ENCODE data around the gene SULF2. TPM values are rescaled to one million over a fixed set of nuclear protein-coding genes. Genes with fewer than 3 reads are reported as not detected.

The SULF2 gene
- total and polyA plus RNA-seq, 2 donors (not counting 1 experiment from before 2014, with no cell fraction given): 1.2 to 1.7 TPM

DNA sequence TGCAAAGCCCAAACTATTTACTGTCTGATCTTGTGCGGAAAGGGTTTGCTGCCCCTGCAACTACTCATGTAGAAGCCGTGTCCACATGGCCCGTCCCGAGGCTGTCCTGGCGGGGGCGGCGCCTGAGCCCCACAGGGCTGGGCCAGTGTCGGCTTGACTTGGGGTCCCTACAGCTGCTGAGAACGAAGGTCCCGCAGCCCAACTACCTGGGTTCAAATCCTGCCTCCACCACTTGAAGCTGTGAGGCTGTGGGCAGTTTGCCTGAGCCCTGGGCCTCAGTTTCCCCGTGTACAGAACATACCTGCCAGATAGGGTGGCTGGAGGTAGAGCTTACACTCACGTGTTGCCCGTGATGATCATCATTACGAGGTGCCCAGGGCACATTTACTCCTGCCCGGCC, 111.1 kb downstream of the SULF2 start:
- H3K79me2 ChIP-seq (ENCODE audit: control insufficient read depth, insufficient read depth, low read length): no peaks in the 10 kb centered on the region
- no peaks in the 10 kb centered on the region for H4K20me1 ChIP-seq (ENCODE audit: control insufficient read depth, insufficient read depth, low read length, poor library complexity, severe bottlenecking)
- H3K36me3 ChIP-seq (replicated peaks in 1 of 2; ENCODE audit: control extremely low read depth in 1 of 2, control insufficient read depth in 1 of 2, extremely low read depth in 1 of 2, insufficient read depth in 2 of 2, low read length in 1 of 2): no peaks in the 10 kb centered on the region
- H3K4me1 ChIP-seq (ENCODE audit: control insufficient read depth in 2 of 2, insufficient read depth in 2 of 2, low read length in 2 of 2): no peaks in the 10 kb centered on the region
- WGBS (ENCODE audit: insufficient coverage): 93% methylated on average over 15 of the region's 15 CpGs
- H2AFZ ChIP-seq (ENCODE audit: insufficient read depth, low read depth, low read length, poor library complexity, severe bottlenecking): no peak overlapping the region
- H3K27me3 ChIP-seq (replicated peaks in 1 of 4; ENCODE audit: control extremely low read depth in 1 of 4, control insufficient read depth in 3 of 4, insufficient read depth in 4 of 4, low read length in 3 of 4): peaks cover 0 to 2% (median 0%) of the 10 kb centered on the region in 4 experiments
- peaks cover 1% of the 10 kb centered on the region for H3K27me3 Mint-ChIP-seq
- H3K9ac ChIP-seq (ENCODE audit: low read length): no peak overlapping the region
- no peak overlapping the region for H3K27ac Mint-ChIP-seq
- no peak overlapping the region for H3K4me3 ChIP-seq (ENCODE audit: control extremely low read depth in 1 of 5, extremely low read depth in 1 of 5, insufficient read depth in 1 of 5, low read depth in 2 of 5, low read length in 4 of 5)
- ATAC-seq (ENCODE audit: low read depth): no peak
- DNase-seq: no peak
- ChIA-PET CTCF (interaction anchor here (12.8 kb wide), 1 partner anchor 948 kb away, joined by 299 read pairs; no protein-coding TSS in a partner anchor), POLR2A (no interaction called here)
- TF ChIP-seq EZH2 (IDR thresholded peaks at IDR 0.05; ENCODE audit: borderline replicate concordance, insufficient read depth, low read depth, low read length, poor library complexity, severe bottlenecking): no peak
- TF ChIP-seq, protein P1, sequence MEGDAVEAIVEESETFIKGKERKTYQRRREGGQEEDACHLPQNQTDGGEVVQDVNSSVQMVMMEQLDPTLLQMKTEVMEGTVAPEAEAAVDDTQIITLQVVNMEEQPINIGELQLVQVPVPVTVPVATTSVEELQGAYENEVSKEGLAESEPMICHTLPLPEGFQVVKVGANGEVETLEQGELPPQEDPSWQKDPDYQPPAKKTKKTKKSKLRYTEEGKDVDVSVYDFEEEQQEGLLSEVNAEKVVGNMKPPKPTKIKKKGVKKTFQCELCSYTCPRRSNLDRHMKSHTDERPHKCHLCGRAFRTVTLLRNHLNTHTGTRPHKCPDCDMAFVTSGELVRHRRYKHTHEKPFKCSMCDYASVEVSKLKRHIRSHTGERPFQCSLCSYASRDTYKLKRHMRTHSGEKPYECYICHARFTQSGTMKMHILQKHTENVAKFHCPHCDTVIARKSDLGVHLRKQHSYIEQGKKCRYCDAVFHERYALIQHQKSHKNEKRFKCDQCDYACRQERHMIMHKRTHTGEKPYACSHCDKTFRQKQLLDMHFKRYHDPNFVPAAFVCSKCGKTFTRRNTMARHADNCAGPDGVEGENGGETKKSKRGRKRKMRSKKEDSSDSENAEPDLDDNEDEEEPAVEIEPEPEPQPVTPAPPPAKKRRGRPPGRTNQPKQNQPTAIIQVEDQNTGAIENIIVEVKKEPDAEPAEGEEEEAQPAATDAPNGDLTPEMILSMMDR (IDR thresholded peaks at IDR 0.05): no peak
- H3K9me3 Mint-ChIP-seq (ENCODE audit: insufficient read depth): no peaks in the 10 kb centered on the region
- H3K4me3 Mint-ChIP-seq: no peak overlapping the region
- peaks cover 1% of the 10 kb centered on the region for H3K4me1 Mint-ChIP-seq
- no peak overlapping the region for H3K27ac ChIP-seq (ENCODE audit: low read length in 2 of 2)
- intact Hi-C loops (cut with micrococcal nuclease): no loop called here
- H3K4me2 ChIP-seq (replicated peaks; ENCODE audit: low read depth, low read length, poor library complexity, severe bottlenecking): no peak overlapping the region
- no peaks in the 10 kb centered on the region for H3K9me3 ChIP-seq (ENCODE audit: control extremely low read depth in 1 of 3, control insufficient read depth in 2 of 3, insufficient read depth in 1 of 3, low read length in 2 of 3)

DNA sequence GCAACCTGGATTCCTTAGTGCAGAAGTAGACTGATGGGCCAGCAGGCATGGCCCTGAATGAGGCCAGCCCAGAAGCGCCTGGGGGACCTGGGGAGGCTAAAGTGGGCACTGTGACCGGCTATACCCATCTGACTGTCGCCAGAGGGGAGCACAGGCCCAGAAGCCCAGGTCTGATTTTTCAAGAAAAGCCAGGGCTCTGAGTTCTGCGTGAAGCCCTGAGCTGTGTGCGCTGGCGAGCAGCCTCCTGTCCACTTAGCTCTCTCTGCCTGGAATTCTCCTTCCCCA, 111.7 kb downstream of the SULF2 start:
- H3K27ac Mint-ChIP-seq: no peak overlapping the region
- intact Hi-C loops (cut with micrococcal nuclease): no loop called here
- Histone ChIP-seq H3K4me1 (ENCODE audit: control insufficient read depth in 2 of 2, insufficient read depth in 2 of 2, low read length in 2 of 2) (no peaks in the 10 kb centered on the region), H3K27ac (ENCODE audit: low read length in 2 of 2) (no peak overlapping the region), H4K20me1 (ENCODE audit: control insufficient read depth, insufficient read depth, low read length, poor library complexity, severe bottlenecking) (no peaks in the 10 kb centered on the region), H3K9me3 (ENCODE audit: control extremely low read depth in 1 of 3, control insufficient read depth in 2 of 3, insufficient read depth in 1 of 3, low read length in 2 of 3) (no peaks in the 10 kb centered on the region), H3K36me3 (replicated peaks in 1 of 2; ENCODE audit: control extremely low read depth in 1 of 2, control insufficient read depth in 1 of 2, extremely low read depth in 1 of 2, insufficient read depth in 2 of 2, low read length in 1 of 2) (no peaks in the 10 kb centered on the region), H2AFZ (ENCODE audit: insufficient read depth, low read depth, low read length, poor library complexity, severe bottlenecking) (no peak overlapping the region), H3K4me2 (replicated peaks; ENCODE audit: low read depth, low read length, poor library complexity, severe bottlenecking) (no peak overlapping the region), H3K9ac (ENCODE audit: low read length) (no peak overlapping the region), H3K27me3 (replicated peaks in 1 of 4; ENCODE audit: control extremely low read depth in 1 of 4, control insufficient read depth in 3 of 4, insufficient read depth in 4 of 4, low read length in 3 of 4) (peaks cover 0 to 2% (median 0%) of the 10 kb centered on the region in 4 experiments), H3K79me2 (ENCODE audit: control insufficient read depth, insufficient read depth, low read length) (no peaks in the 10 kb centered on the region), H3K4me3 (ENCODE audit: control extremely low read depth in 1 of 5, extremely low read depth in 1 of 5, insufficient read depth in 1 of 5, low read depth in 2 of 5, low read length in 4 of 5) (no peak overlapping the region)
- TF ChIP-seq, protein P1 (IDR thresholded peaks at IDR 0.05): no peak
- no peak for TF ChIP-seq EZH2 (IDR thresholded peaks at IDR 0.05; ENCODE audit: borderline replicate concordance, insufficient read depth, low read depth, low read length, poor library complexity, severe bottlenecking)
- DNase-seq: no peak
- ChIA-PET POLR2A (no interaction called here), CTCF (interaction anchor here (12.8 kb wide), 1 partner anchor 948 kb away, joined by 299 read pairs; no protein-coding TSS in a partner anchor)
- no peaks in the 10 kb centered on the region for H3K27me3 Mint-ChIP-seq
- H3K4me3 Mint-ChIP-seq: no peak overlapping the region
- 91% methylated on average over 6 of the region's 6 CpGs for whole genome bisulfite sequencing (ENCODE audit: insufficient coverage)
- H3K4me1 Mint-ChIP-seq: peaks cover 1% of the 10 kb centered on the region
- ATAC-seq (ENCODE audit: low read depth): no peak
- H3K9me3 Mint-ChIP-seq (ENCODE audit: insufficient read depth): no peaks in the 10 kb centered on the region
